ENCODE measurements around the gene GPR162.

DNA sequence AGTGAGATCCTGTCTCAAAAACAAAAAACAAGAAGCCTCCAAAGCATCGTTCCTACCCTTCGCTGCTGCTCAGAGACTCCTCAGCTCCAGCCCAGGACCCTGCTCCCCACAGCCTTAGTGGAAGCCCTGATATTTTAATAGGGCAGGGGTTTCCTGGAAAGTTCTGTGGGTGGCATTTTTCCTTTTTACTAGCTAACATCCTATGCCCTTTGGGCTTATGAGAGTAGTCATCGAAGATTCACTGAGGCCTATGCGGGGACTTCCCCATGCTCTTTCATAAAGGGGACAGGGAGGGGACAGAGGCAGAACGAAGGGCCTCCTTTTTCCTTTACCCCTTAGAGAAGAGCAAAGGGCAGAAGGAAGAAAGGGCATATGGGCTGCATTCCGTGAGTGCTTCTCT lies 41.0 kb upstream of the GPR162 start:
- TF ChIP-seq RAD51 (IDR thresholded peaks at IDR 0.05) (no peak), STAT3 (IDR thresholded peaks at IDR 0.05; ENCODE audit: low read depth, low read length) (no peak), HCFC1 (IDR thresholded peaks at IDR 0.05; ENCODE audit: low read length) (no peak), SP1 (IDR thresholded peaks at IDR 0.05; ENCODE audit: low read depth, low read length) (no peak), ZBED1 (IDR thresholded peaks at IDR 0.05; ENCODE audit: borderline replicate concordance) (no peak)
- TF ChIP-seq, protein P1, sequence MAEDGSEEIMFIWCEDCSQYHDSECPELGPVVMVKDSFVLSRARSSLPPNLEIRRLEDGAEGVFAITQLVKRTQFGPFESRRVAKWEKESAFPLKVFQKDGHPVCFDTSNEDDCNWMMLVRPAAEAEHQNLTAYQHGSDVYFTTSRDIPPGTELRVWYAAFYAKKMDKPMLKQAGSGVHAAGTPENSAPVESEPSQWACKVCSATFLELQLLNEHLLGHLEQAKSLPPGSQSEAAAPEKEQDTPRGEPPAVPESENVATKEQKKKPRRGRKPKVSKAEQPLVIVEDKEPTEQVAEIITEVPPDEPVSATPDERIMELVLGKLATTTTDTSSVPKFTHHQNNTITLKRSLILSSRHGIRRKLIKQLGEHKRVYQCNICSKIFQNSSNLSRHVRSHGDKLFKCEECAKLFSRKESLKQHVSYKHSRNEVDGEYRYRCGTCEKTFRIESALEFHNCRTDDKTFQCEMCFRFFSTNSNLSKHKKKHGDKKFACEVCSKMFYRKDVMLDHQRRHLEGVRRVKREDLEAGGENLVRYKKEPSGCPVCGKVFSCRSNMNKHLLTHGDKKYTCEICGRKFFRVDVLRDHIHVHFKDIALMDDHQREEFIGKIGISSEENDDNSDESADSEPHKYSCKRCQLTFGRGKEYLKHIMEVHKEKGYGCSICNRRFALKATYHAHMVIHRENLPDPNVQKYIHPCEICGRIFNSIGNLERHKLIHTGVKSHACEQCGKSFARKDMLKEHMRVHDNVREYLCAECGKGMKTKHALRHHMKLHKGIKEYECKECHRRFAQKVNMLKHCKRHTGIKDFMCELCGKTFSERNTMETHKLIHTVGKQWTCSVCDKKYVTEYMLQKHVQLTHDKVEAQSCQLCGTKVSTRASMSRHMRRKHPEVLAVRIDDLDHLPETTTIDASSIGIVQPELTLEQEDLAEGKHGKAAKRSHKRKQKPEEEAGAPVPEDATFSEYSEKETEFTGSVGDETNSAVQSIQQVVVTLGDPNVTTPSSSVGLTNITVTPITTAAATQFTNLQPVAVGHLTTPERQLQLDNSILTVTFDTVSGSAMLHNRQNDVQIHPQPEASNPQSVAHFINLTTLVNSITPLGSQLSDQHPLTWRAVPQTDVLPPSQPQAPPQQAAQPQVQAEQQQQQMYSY (CRISPR knock-in tag; IDR thresholded peaks at IDR 0.05): no peak
- TF ChIP-seq, protein P2, sequence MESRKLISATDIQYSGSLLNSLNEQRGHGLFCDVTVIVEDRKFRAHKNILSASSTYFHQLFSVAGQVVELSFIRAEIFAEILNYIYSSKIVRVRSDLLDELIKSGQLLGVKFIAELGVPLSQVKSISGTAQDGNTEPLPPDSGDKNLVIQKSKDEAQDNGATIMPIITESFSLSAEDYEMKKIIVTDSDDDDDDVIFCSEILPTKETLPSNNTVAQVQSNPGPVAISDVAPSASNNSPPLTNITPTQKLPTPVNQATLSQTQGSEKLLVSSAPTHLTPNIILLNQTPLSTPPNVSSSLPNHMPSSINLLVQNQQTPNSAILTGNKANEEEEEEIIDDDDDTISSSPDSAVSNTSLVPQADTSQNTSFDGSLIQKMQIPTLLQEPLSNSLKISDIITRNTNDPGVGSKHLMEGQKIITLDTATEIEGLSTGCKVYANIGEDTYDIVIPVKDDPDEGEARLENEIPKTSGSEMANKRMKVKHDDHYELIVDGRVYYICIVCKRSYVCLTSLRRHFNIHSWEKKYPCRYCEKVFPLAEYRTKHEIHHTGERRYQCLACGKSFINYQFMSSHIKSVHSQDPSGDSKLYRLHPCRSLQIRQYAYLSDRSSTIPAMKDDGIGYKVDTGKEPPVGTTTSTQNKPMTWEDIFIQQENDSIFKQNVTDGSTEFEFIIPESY (IDR thresholded peaks at IDR 0.05): no peak

Data from GM12878 (cell line).